Lower lobe of right lung (tissue), 2 donors: ENCODE measurements around the gene SCEL. TPM values are rescaled to one million over a fixed set of nuclear protein-coding genes. Genes with fewer than 3 reads are reported as not detected.

Experiments used
- ATAC-seq, 2 donors: fragments of 200-7000 bp; cut with Tn5 transposase; one replicate each; pipeline ENCODE4 v1.9.1; 2020 to 2022; ENCODE audit warnings: mild to moderate bottlenecking in 2 of 2, moderate library complexity in 2 of 2
- DNase-seq: peaks from one replicate; pipeline ENCODE4 v3.0.0-alpha.2; 2020
- H3K27ac ChIP-seq: fragments of 200-600 bp; one replicate; pipeline ENCODE4 v1.8.0; 2022
- H3K27me3 ChIP-seq: fragments of 200-600 bp; one replicate; pipeline ENCODE4 v1.8.0; 2022; ENCODE audit warnings: low read depth
- H3K36me3 ChIP-seq: fragments of 200-600 bp; one replicate; pipeline ENCODE4 v1.8.0; 2022; ENCODE audit warnings: mild to moderate bottlenecking
- H3K4me1 ChIP-seq: fragments of 200-600 bp; one replicate; pipeline ENCODE4 v1.8.0; 2022
- H3K4me3 ChIP-seq: fragments of 200-600 bp; one replicate; pipeline ENCODE4 v1.8.0; 2022; ENCODE audit warnings: mild to moderate bottlenecking
- H3K9me3 ChIP-seq: fragments of 200-600 bp; one replicate; pipeline ENCODE4 v1.8.0; 2022
- intact Hi-C: fragments of 100-400 bp; cut with DNase I; formaldehyde crosslinking; loops from one replicate; pipeline ENCODE4 v1.11.0; 2022
- total RNA-seq: library from RNA; stranded (reverse); fragmentation: NEBNext Ultra II Directional; extraction: Animal tissue kit (Norgen Biotek cat#: 25700); gene quantifications from one replicate; pipeline ENCODE4 v1.2.1, GENCODE V29; 2021
- TF ChIP-seq, protein P1 (sequence below): fragments of 200-600 bp; IDR thresholded peaks from one replicate; pipeline ENCODE4 v1.8.0; 2022; ENCODE audit warnings: antibody characterized with exemption, mild to moderate bottlenecking
- donor health status: DM: no; HTN: yes; CAD: no; lungs with severe emphysema.

SCEL gene
- total RNA-seq, 1 donor from 2014 or later, result 54.8 TPM

DNA sequence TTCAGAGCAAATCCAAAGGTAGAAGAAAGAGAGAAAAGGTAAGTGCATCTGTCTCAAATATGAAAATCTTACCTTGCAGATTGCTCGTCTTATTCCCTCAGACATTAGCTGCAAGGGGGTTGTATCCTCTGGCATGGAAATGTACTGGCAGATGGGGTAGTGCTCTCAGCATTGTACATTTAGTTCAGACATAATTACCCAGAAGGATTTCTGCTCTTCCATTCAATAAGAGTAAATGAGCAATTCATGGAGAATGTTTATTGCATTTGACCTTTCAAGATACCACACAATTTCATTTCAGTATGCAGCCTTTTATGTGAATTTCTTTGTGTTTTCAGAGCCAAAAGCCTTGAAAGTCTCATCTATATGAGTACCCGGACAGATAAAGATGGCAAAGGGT lies 63.8 kb downstream of the SCEL start:
- no peak for ATAC-seq
- Histone ChIP-seq H3K36me3 (no peaks in the 10 kb centered on the region), H3K4me3 (no peak overlapping the region), H3K27ac (no peak overlapping the region), H3K4me1 (no peaks in the 10 kb centered on the region), H3K9me3 (no peaks in the 10 kb centered on the region), H3K27me3 (no peaks in the 10 kb centered on the region)
- no peak for DNase-seq
- intact Hi-C loops, result loop anchor here (10.0 kb wide), 1 partner anchor 145 kb away; no protein-coding TSS in a partner anchor
- TF ChIP-seq, protein P1, sequence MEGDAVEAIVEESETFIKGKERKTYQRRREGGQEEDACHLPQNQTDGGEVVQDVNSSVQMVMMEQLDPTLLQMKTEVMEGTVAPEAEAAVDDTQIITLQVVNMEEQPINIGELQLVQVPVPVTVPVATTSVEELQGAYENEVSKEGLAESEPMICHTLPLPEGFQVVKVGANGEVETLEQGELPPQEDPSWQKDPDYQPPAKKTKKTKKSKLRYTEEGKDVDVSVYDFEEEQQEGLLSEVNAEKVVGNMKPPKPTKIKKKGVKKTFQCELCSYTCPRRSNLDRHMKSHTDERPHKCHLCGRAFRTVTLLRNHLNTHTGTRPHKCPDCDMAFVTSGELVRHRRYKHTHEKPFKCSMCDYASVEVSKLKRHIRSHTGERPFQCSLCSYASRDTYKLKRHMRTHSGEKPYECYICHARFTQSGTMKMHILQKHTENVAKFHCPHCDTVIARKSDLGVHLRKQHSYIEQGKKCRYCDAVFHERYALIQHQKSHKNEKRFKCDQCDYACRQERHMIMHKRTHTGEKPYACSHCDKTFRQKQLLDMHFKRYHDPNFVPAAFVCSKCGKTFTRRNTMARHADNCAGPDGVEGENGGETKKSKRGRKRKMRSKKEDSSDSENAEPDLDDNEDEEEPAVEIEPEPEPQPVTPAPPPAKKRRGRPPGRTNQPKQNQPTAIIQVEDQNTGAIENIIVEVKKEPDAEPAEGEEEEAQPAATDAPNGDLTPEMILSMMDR, result no peak

DNA sequence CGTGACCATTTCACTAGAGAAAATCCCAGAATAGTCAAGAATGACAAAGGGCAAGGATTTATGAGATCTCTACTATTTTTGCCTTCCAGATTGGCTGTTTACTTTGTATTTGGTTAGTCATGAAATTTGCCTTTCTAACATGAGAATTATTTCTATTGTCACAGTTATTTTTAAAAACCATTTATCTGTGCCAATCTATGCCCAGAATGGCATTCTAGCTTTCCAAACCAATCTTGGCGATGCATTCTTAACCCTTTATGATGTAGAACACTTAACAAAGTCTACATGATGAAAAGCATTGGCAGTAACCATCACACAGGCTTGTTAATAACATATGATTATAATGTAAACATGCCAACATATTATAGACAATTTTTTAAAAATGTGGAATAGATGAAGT lies 65.2 kb downstream of the SCEL start:
- H3K4me1 ChIP-seq, result no peaks in the 10 kb centered on the region
- H3K27me3 ChIP-seq, result no peaks in the 10 kb centered on the region
- intact Hi-C loops, result no loop called here
- H3K9me3 ChIP-seq, result no peaks in the 10 kb centered on the region
- H3K27ac ChIP-seq, result no peak overlapping the region
- no peak for ATAC-seq
- no peak for DNase-seq
- TF ChIP-seq, protein P1, result no peak
- H3K36me3 ChIP-seq, result no peaks in the 10 kb centered on the region
- no peak overlapping the region for H3K4me3 ChIP-seq

DNA sequence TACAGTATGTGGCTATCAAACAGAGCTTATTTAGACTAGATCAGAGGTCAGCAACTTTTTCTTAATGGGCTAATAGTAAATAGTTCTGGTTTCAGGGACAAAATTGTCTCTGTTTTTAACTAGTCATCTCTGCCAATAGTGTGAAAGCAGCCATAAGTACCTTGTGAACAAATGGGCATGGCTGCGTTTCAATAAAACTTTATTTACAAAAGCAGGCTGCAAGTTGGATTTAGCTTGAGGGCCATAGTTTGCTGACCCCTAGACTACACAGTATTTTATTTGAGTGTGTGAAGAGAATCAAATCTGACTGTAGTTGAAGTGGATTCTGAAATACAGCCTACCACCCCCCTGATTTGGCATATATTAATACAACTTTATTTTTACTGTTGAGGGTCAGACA lies 75.6 kb downstream of the SCEL start:
- Histone ChIP-seq H3K27ac (no peak overlapping the region), H3K4me3 (no peak overlapping the region), H3K4me1 (no peaks in the 10 kb centered on the region), H3K9me3 (no peaks in the 10 kb centered on the region), H3K27me3 (no peaks in the 10 kb centered on the region), H3K36me3 (no peaks in the 10 kb centered on the region)
- intact Hi-C loops, result no loop called here
- no peak for ATAC-seq
- TF ChIP-seq, protein P1, result no peak
- no peak for DNase-seq

DNA sequence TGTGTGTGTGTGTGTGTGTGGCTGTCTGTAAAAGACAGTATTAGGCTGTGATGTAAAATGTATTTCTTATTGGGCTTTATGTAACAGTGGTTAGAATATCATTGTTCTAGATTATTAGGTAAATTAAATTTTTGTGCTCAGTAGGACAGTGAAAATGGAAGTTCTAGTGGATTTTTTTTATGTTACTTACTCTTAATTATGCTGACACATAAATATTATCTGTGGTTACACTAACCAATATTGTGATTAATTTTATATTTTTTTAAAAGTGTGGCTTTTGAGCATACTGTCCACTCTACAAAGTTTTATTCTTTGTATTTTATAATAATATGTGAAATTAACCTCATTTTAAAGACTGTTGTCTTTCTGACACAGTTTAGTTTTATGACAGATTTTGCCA lies 80.5 kb downstream of the SCEL start:
- Histone ChIP-seq H3K27me3 (no peaks in the 10 kb centered on the region), H3K36me3 (no peaks in the 10 kb centered on the region), H3K9me3 (no peaks in the 10 kb centered on the region), H3K4me1 (no peaks in the 10 kb centered on the region), H3K4me3 (no peak overlapping the region), H3K27ac (no peak overlapping the region)
- DNase-seq (no peak), ATAC-seq (no peak)
- TF ChIP-seq, protein P1, result no peak
- intact Hi-C loops, result no loop called here

DNA sequence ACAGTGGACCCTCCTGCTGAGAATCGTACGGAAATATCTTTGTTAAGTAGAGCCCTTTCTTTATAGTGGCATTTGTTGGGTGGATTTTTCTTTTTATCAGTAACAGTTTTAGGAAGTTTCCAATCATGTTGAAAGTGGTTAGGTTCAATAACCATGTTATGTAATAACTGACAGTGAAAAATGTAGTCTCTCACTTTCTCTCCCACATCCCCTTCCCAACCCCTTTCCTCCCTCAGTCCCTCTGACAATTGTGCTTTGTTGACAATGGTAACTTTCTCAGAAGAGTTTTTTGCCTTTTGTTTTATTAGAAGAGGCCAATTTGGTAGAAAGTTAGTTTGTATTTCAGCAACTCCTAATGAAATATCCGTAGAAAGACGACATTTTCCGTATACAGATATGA lies 84.1 kb downstream of the SCEL start:
- no peaks in the 10 kb centered on the region for H3K36me3 ChIP-seq
- no peaks in the 10 kb centered on the region for H3K4me1 ChIP-seq
- no peak for DNase-seq
- intact Hi-C loops, result no loop called here
- no peaks in the 10 kb centered on the region for H3K9me3 ChIP-seq
- no peak overlapping the region for H3K4me3 ChIP-seq
- H3K27me3 ChIP-seq, result no peaks in the 10 kb centered on the region
- H3K27ac ChIP-seq, result no peak overlapping the region
- TF ChIP-seq, protein P1, result no peak
- no peak for ATAC-seq

DNA sequence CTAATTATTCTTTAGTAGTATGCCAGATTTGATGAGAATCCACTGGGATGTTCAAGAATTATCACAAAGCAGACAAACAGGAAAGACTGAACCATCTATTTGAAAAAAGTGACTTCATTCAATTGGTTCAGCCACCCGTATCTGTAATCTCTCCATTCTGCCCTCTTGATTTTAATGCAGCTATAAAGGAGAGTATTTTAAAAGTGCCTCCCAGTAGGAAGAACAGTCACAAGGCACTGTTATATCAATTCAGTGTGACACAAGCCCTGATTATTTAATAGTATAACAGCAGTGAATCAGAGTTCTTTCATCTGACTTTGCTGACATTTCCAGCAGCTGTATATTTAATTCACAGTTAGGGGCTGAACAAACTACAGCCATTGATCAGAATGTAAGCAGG lies 84.6 kb downstream of the SCEL start:
- ATAC-seq, result no peak
- Histone ChIP-seq H3K27me3 (no peaks in the 10 kb centered on the region), H3K9me3 (no peaks in the 10 kb centered on the region), H3K36me3 (no peaks in the 10 kb centered on the region), H3K4me3 (no peak overlapping the region), H3K27ac (no peak overlapping the region), H3K4me1 (no peaks in the 10 kb centered on the region)
- TF ChIP-seq, protein P1, result no peak
- intact Hi-C loops, result no loop called here
- no peak for DNase-seq
